GM13977 (cell line): ENCODE measurements around the gene ACTR3.

ENCODE experiments used
- DNase-seq: peaks from one replicate; pipeline ENCODE4 v3.0.0; 2012; ENCODE audit warnings: low spot score
- in situ Hi-C: fragments of 300-500 bp; cut with MboI; formaldehyde crosslinking; loops from one replicate; pipeline ENCODE4 v1.12.0; 2022; ENCODE audit warnings: low sequenced_read_pairs, low pct_unique_long_range_greater_than_20kb, mixed read lengths, inconsistent platforms; ENCODE audit not compliant: unreplicated experiment
- TF ChIP-seq, protein P1 (sequence below): IDR thresholded peaks from 2 replicates; pipeline ENCODE4 v1.5.1; 2012; ENCODE audit warnings: mild to moderate bottlenecking, control low read depth; ENCODE audit not compliant: insufficient read depth; ENCODE audit errors: extremely low read depth, missing control alignments

The ACTR3 gene

DNA sequence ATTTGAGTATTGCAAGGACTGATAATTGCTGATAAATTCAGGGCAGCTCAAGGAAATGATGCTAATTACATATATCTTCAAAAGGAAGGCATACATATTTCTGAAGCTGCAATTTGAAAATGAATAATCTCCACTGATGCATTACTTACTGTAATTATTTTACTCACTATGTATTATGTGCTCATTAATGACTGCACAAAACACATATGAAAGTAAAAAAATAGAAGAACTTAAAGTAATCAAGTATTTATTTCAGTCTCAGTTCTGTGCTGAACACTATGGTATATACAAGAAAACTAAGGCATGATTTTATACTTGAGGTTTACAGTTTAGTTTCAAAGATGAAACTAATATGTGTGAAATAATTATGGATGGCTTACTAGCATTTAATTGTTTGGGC lies 9.3 kb downstream of the ACTR3 start:
- TF ChIP-seq, protein P1, sequence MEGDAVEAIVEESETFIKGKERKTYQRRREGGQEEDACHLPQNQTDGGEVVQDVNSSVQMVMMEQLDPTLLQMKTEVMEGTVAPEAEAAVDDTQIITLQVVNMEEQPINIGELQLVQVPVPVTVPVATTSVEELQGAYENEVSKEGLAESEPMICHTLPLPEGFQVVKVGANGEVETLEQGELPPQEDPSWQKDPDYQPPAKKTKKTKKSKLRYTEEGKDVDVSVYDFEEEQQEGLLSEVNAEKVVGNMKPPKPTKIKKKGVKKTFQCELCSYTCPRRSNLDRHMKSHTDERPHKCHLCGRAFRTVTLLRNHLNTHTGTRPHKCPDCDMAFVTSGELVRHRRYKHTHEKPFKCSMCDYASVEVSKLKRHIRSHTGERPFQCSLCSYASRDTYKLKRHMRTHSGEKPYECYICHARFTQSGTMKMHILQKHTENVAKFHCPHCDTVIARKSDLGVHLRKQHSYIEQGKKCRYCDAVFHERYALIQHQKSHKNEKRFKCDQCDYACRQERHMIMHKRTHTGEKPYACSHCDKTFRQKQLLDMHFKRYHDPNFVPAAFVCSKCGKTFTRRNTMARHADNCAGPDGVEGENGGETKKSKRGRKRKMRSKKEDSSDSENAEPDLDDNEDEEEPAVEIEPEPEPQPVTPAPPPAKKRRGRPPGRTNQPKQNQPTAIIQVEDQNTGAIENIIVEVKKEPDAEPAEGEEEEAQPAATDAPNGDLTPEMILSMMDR, result no peak
- DNase-seq, result no peak
- in situ Hi-C loops, result no loop called here

DNA sequence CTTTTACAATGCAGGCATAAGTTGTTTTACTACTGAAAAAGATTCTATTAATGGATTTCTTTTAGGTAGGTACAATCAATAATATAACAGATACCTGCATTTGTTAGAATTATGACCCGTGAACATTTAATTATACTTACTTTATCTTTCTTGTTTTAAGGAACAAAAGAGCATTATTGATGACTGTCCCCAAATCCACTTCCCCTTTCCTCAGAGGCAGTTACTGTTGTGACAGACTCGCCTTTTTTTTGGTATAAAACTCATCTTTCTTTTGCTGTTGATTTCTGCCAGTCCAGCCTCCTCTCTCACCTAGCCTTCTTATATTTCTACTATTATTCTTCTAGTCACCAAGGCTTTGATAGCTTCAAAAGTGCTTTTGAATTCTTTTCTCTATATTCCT lies 12.1 kb downstream of the ACTR3 start:
- TF ChIP-seq, protein P1, result no peak
- in situ Hi-C loops, result no loop called here
- no peak for DNase-seq

DNA sequence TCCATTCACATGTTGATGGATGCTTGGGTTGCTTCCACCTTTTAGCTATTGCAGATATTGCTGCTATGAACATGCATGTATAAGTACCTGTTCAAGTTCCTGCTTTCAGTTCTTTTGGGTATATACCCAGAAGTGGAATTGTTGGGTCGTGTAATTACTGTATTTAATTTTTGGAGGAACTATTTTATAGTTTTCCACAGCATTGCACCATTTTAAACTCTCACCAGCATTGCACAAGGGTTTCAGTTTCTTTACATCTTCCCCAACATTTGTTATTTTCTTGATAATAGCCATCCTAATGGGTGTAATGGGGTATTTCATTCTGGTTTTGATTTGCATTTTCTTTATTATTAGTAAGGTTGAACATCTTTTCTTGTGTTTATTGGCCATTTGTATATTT lies 16.0 kb downstream of the ACTR3 start:
- in situ Hi-C loops, result no loop called here
- no peak for DNase-seq
- TF ChIP-seq, protein P1, result no peak

DNA sequence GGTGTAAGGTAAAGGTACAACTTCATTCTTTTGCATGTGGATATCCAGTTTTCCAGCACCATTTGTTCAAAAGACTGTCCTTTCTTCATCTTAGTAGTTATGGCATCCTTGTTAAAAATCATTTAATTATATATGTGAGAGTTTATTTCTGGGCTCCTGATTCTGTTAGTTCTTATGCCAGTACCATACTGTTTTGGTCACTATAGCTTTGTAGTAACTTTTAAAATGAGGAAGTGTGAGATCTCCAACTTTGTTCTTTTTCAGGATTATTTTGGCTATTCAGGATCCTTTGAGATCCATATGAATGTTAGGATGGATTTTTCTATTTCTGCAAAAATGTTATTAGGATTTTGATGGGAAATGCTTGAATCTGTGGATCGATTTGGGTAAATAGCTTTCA lies 16.8 kb downstream of the ACTR3 start:
- DNase-seq, result no peak
- TF ChIP-seq, protein P1, result no peak
- in situ Hi-C loops, result no loop called here

DNA sequence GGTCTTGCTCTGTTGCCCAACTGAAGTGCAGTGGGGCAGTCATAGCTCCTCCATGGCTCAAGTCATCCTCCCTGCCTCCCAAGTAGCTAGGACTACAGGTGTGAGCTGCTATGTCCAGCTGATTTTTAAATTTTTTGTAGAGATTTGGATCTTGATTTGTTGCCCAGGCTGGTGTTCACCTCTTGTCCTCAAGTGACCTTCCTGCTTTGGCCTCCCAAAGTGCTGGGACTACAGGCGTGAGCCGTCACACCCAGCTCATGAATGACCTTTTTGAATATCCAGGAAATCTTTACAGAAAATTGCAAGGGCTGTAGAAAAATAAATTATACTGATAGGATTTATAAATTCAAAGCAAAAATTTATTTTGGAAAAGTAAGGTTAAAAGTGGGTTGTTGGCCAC lies 17.4 kb downstream of the ACTR3 start:
- in situ Hi-C loops, result no loop called here
- TF ChIP-seq, protein P1, result no peak
- no peak for DNase-seq

DNA sequence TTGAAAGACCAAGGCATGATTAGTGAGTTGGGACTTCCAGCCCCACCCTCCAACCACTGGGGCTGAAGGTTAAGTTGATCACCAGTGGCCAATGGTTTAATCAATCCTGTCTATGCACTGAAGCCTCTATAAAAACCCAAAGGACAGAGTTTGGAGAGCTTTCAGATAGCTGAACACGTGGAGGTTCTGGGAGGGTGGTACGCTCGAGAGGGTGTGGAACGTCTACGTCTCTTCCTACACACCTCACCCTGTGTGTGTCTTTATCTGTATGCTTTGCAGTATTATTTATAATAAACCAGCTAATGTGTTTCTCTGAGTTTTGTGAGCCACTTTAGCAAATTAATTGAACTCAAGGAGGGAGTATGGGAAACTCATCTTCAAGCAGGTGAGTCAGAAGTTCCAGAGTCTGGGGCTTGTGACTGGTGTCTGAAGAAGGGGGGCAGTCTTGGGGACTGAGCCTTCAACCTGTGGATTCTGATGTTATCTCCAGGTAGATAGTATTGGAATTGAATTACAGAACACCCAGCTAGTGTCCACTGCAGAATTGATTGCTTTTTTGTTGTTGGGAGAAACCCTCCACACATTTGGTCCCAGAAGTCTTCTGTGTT lies 20.3 kb downstream of the ACTR3 start:
- in situ Hi-C loops, result no loop called here
- DNase-seq, result no peak
- TF ChIP-seq, protein P1, result no peak
